Hepatocyte (in vitro differentiated cells): ENCODE measurements around the gene KCTD18.

Experiments used
- CTCF ChIP-seq: fragments of 200-600 bp; sonication (generic); IDR thresholded peaks from 2 replicates; pipeline ENCODE4 v1.5.1; 2016; ENCODE audit warnings: antibody characterized with exemption, mild to moderate bottlenecking; ENCODE audit not compliant: poor library complexity
- EZH2 ChIP-seq: fragments of 200-600 bp; sonication (generic); IDR thresholded peaks from 2 replicates; pipeline ENCODE4 v1.6.1; 2016; ENCODE audit warnings: antibody characterized with exemption, mild to moderate bottlenecking, borderline replicate concordance
- EZH2phosphoT487 ChIP-seq: fragments of 200-600 bp; sonication (generic); IDR thresholded peaks from one replicate; pipeline ENCODE4 v1.6.1; 2018; ENCODE audit warnings: antibody characterized with exemption, mild to moderate bottlenecking, low read depth, moderate library complexity; ENCODE audit not compliant: unreplicated experiment, severe bottlenecking

- TF ChIP-seq EZH2 (no peak), CTCF (no peak), EZH2phosphoT487 (no peak)
Measured at GRCh38 chr2:200445284-200445683, 64.6 kb downstream of the KCTD18 start.
